Thyroid gland (tissue), 4 donors: ENCODE results near the gene GTF2A2.

ENCODE experiments used
- CTCF ChIP-seq, 6 experiments: fragments of 200-600 bp in 3 of 6; fragments of 450-650 bp in 3 of 6; sonication (generic) in 3 of 6; IDR thresholded peaks; one replicate each; pipeline ENCODE4 v1.5.1; 2016 to 2019; ENCODE audit warnings: antibody characterized with exemption in 6 of 6, mild to moderate bottlenecking in 2 of 6, inconsistent platforms in 1 of 6, moderate library complexity in 1 of 6
- POLR2A ChIP-seq, 2 donors: fragments of 450-650 bp; IDR thresholded peaks; one replicate each; pipeline ENCODE4 v1.6.1; 2017; ENCODE audit warnings: antibody characterized with exemption in 2 of 2, mild to moderate bottlenecking in 2 of 2, moderate library complexity in 1 of 2

GRCh38 chr15:59636184-59636583 is 21.1 kb downstream of the GTF2A2 start:
- TF ChIP-seq CTCF (IDR thresholded peaks at IDR 0.05) (no peak), POLR2A (IDR thresholded peaks at IDR 0.05) (no peak)
